KMS-11 (cell line): ENCODE data around the gene NBAS.

Experiments used
- H2AFZ ChIP-seq: fragments of 200-600 bp; sonication (generic); 2 replicates; pipeline ENCODE4 v1.6.1; 2016; ENCODE audit warnings: antibody characterized with exemption, mixed run types, low read depth
- H3K27ac ChIP-seq: fragments of 200-600 bp; sonication (generic); 2 replicates; pipeline ENCODE4 v1.6.1; 2016; ENCODE audit warnings: mild to moderate bottlenecking, mixed run types
- H3K27me3 ChIP-seq: fragments of 200-600 bp; sonication (generic); 2 replicates; pipeline ENCODE4 v1.6.1; 2017; ENCODE audit warnings: mild to moderate bottlenecking, low read depth, mixed run types, moderate library complexity; ENCODE audit not compliant: insufficient read depth
- H3K36me3 ChIP-seq: fragments of 200-600 bp; sonication (generic); 2 replicates; pipeline ENCODE4 v1.6.1; 2017; ENCODE audit warnings: mild to moderate bottlenecking, mixed run types; ENCODE audit not compliant: insufficient read depth
- H3K4me1 ChIP-seq: fragments of 200-600 bp; sonication (generic); 2 replicates; pipeline ENCODE4 v1.6.1; 2016; ENCODE audit warnings: mild to moderate bottlenecking, low read depth, mixed run types; ENCODE audit not compliant: poor library complexity, severe bottlenecking
- H3K4me2 ChIP-seq: fragments of 200-600 bp; sonication (generic); 2 replicates; pipeline ENCODE4 v1.7.0; 2016; ENCODE audit warnings: mild to moderate bottlenecking, mixed run types
- H3K4me3 ChIP-seq: fragments of 200-600 bp; sonication (generic); IDR thresholded peaks from 2 replicates; pipeline ENCODE4 v1.6.1; 2017; ENCODE audit warnings: low read depth, low read length, mixed read lengths; ENCODE audit not compliant: insufficient read depth
- H3K79me2 ChIP-seq: fragments of 200-600 bp; sonication (generic); 2 replicates; pipeline ENCODE4 v1.6.1; 2016; ENCODE audit warnings: low read depth, mixed run types; ENCODE audit not compliant: insufficient read depth
- H3K9ac ChIP-seq: fragments of 200-600 bp; sonication (generic); 2 replicates; pipeline ENCODE4 v1.6.1; 2016; ENCODE audit warnings: mild to moderate bottlenecking, mixed run types
- H4K20me1 ChIP-seq: fragments of 200-600 bp; sonication (generic); 2 replicates; pipeline ENCODE4 v1.6.1; 2016; ENCODE audit warnings: mild to moderate bottlenecking, mixed run types; ENCODE audit not compliant: insufficient read depth
- CTCF ChIP-seq: fragments of 200-600 bp; sonication (generic); conservative IDR thresholded peaks from 2 replicates; pipeline ENCODE4 v1.6.1; 2017; ENCODE audit warnings: low read depth, mild to moderate bottlenecking, antibody characterized with exemption, low read length, moderate library complexity, mixed read lengths

NBAS gene

GRCh38 chr2:15269043-15269442, 292.1 kb downstream of the NBAS start:
- no peaks in the 10 kb centered on the region for H3K36me3 ChIP-seq
- no peak overlapping the region for H3K4me3 ChIP-seq
- no peak overlapping the region for H3K27ac ChIP-seq
- no peak overlapping the region for H3K4me2 ChIP-seq
- H4K20me1 ChIP-seq = no peaks in the 10 kb centered on the region
- no peak overlapping the region for H3K9ac ChIP-seq
- H3K79me2 ChIP-seq = no peaks in the 10 kb centered on the region
- no peak for TF ChIP-seq CTCF
- no peaks in the 10 kb centered on the region for H3K27me3 ChIP-seq
- H3K4me1 ChIP-seq = no peaks in the 10 kb centered on the region
- H2AFZ ChIP-seq = no peak overlapping the region

GRCh38 chr2:15265889-15266288, 295.2 kb downstream of the NBAS start:
- TF ChIP-seq CTCF = no peak
- no peaks in the 10 kb centered on the region for H3K79me2 ChIP-seq
- H3K27me3 ChIP-seq = no peaks in the 10 kb centered on the region
- no peaks in the 10 kb centered on the region for H3K36me3 ChIP-seq
- H3K27ac ChIP-seq = no peak overlapping the region
- no peak overlapping the region for H3K4me3 ChIP-seq
- H2AFZ ChIP-seq = no peak overlapping the region
- no peaks in the 10 kb centered on the region for H4K20me1 ChIP-seq
- no peak overlapping the region for H3K4me2 ChIP-seq
- no peaks in the 10 kb centered on the region for H3K4me1 ChIP-seq
- no peak overlapping the region for H3K9ac ChIP-seq

GRCh38 chr2:15263976-15264685, 297.0 kb downstream of the NBAS start:
- Histone ChIP-seq H3K4me2 (no peak overlapping the region), H3K79me2 (no peaks in the 10 kb centered on the region), H2AFZ (no peak overlapping the region), H3K4me3 (no peak overlapping the region), H4K20me1 (no peaks in the 10 kb centered on the region), H3K4me1 (no peaks in the 10 kb centered on the region), H3K9ac (no peak overlapping the region), H3K27ac (no peak overlapping the region), H3K27me3 (no peaks in the 10 kb centered on the region), H3K36me3 (no peaks in the 10 kb centered on the region)
- no peak for TF ChIP-seq CTCF

GRCh38 chr2:15262792-15263191, 298.3 kb downstream of the NBAS start:
- Histone ChIP-seq H3K79me2 (no peaks in the 10 kb centered on the region), H3K27me3 (no peaks in the 10 kb centered on the region), H3K9ac (no peak overlapping the region), H3K4me1 (no peaks in the 10 kb centered on the region), H3K27ac (no peak overlapping the region), H3K4me2 (no peak overlapping the region), H2AFZ (no peak overlapping the region), H4K20me1 (no peaks in the 10 kb centered on the region), H3K36me3 (no peaks in the 10 kb centered on the region), H3K4me3 (no peak overlapping the region)
- TF ChIP-seq CTCF = no peak
